SK-N-SH (cell line): ENCODE measurements around the gene SMIM13.

Experiments used
- CTCF ChIP-seq: fragments of 200-600 bp; sonication (generic); IDR thresholded peaks from 2 replicates; pipeline ENCODE4 v1.6.1; 2017; ENCODE audit warnings: antibody characterized with exemption, mild to moderate bottlenecking, moderate library complexity
- FOSL2 ChIP-seq: IDR thresholded peaks from 2 replicates; pipeline ENCODE4 v1.4.0; 2012; ENCODE audit warnings: low read depth, mild to moderate bottlenecking, moderate library complexity, borderline replicate concordance
- JUND ChIP-seq: IDR thresholded peaks from 2 replicates; pipeline ENCODE4 v1.4.0; 2012
- MAX ChIP-seq: IDR thresholded peaks from 2 replicates; pipeline ENCODE4 v1.4.0; 2012; ENCODE audit warnings: low read depth
- NFIC ChIP-seq: IDR thresholded peaks from 2 replicates; pipeline ENCODE4 v1.4.0; 2012; ENCODE audit warnings: borderline replicate concordance
- NRF1 ChIP-seq: IDR thresholded peaks from 2 replicates; pipeline ENCODE4 v1.6.1; 2012; ENCODE audit warnings: low read depth, mild to moderate bottlenecking, low read length
- PBX3 ChIP-seq: IDR thresholded peaks from 2 replicates; pipeline ENCODE4; 2012
- POLR2AphosphoS5 ChIP-seq: IDR thresholded peaks from 2 replicates; pipeline ENCODE4 v1.6.1; 2012; ENCODE audit warnings: low read depth, low read length
- RCOR1 ChIP-seq: fragments of 150-350 bp; IDR thresholded peaks from 2 replicates; pipeline ENCODE4 v1.6.1; 2017; ENCODE audit warnings: antibody characterized with exemption, low read length
- RFX5 ChIP-seq: IDR thresholded peaks from 2 replicates; pipeline ENCODE4 v1.6.1; 2012; ENCODE audit warnings: mild to moderate bottlenecking, improper control_type of control experiment, low read length

- TF ChIP-seq CTCF (no peak), JUND (no peak), FOSL2 (no peak), PBX3 (no peak), NRF1 (no peak), POLR2AphosphoS5 (no peak), NFIC (no peak), RCOR1 (no peak), RFX5 (no peak), MAX (no peak)
These were observed 26.9 kb upstream of the SMIM13 start for GRCh38 chr6:11066505-11067347.
